ENCODE results near the gene CLNK. TPM values are rescaled to one million over a fixed set of nuclear protein-coding genes. Genes with fewer than 3 reads are reported as not detected.

CLNK gene
- total RNA-seq, 1 experiment from 2014 or later = not detected

DNA sequence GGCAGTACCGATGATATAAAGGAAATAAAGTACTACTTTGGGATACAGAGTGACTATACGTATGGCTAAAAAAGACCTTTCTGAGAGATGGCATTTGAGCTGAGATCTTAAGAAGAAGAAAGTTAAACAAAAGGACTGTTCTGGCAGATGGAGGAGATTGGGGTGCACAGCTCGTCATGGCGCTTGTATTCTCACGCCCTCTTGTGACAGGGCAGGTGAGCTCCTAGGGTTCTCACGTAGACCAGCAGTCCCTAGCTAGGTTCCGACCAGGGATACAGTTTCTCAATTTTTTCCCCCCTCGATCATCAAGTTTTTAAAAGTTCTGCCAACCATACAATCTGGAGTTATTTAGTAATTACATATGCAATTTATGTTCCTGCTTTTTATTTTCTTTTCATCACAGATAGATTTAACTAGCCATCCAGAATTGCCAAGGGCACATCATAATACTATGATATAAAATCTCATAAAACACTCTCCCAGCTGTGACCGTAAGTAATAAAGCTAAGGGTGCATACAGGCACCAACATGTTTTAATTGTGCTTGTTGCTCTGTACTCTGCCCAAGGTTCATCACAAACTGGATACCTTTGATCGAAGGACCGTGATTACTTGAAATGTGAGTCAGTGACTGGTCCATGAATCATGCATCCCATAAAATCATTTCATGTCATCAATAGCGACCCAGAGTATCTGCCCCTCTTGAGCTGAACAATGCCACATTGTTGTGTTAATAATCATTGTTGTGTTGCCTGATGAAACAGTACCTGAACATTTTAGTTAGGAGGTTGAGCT is 157.9 kb downstream of the CLNK start:
- Histone ChIP-seq H3K79me2 (ENCODE audit: low read length) (no peaks in the 10 kb centered on the region), H4K20me1 (ENCODE audit: insufficient read depth, low read depth, low read length) (no peaks in the 10 kb centered on the region), H3K4me2 (ENCODE audit: low read depth, low read length, poor library complexity, severe bottlenecking) (no peak overlapping the region), H3K36me3 (ENCODE audit: insufficient read depth, low read length) (no peaks in the 10 kb centered on the region), H3K9me2 (replicated peaks; ENCODE audit: insufficient read depth, low read length) (no peaks in the 10 kb centered on the region), H3K4me1 (ENCODE audit: low read length) (no peaks in the 10 kb centered on the region), H3K4me3 (ENCODE audit: low read length) (no peak overlapping the region), H2AFZ (ENCODE audit: low read length) (no peak overlapping the region), H3K27ac (ENCODE audit: low read length) (no peak overlapping the region), H3K27me3 (ENCODE audit: low read length) (no peaks in the 10 kb centered on the region), H3K9ac (ENCODE audit: low read length) (no peak overlapping the region), H3K9me3 (ENCODE audit: low read length) (no peaks in the 10 kb centered on the region)
- DNase-seq = no peak

DNA sequence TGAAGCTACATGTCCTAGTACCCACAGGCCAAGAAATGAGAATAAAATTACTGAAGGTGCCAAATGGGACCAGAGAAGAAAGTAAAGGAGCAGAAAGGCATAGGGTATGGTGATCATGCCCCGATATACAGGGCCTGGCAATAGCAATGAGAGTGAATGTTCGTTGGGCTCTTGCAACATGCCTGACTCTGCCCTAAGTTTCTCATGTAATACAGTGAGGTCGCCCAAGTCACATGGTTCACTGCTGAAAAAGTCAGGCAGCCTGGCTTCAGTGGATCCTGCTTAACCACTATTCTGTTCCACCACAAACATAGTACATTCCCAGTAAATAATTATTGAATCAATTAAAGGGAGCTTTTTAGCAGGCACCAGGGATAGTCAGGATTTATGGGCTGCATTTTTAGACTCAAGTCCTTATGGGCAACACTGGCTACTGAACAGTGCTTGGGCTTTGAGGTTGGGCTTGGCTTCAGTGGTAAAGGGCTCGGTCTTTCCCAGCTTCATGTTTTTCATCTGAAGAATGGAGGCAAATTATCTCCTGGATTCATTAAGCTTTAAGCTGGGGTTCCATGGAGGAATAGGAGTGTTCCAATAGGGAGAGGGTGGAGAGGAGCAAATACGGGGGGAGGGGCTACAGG is 160.3 kb downstream of the CLNK start:
- Histone ChIP-seq H3K4me1 (ENCODE audit: low read length) (no peaks in the 10 kb centered on the region), H3K27ac (ENCODE audit: low read length) (no peak overlapping the region), H3K9me2 (replicated peaks; ENCODE audit: insufficient read depth, low read length) (no peaks in the 10 kb centered on the region), H2AFZ (ENCODE audit: low read length) (no peak overlapping the region), H4K20me1 (ENCODE audit: insufficient read depth, low read depth, low read length) (no peaks in the 10 kb centered on the region), H3K9ac (ENCODE audit: low read length) (no peak overlapping the region), H3K4me2 (ENCODE audit: low read depth, low read length, poor library complexity, severe bottlenecking) (no peak overlapping the region), H3K4me3 (ENCODE audit: low read length) (no peak overlapping the region), H3K79me2 (ENCODE audit: low read length) (no peaks in the 10 kb centered on the region), H3K36me3 (ENCODE audit: insufficient read depth, low read length) (no peaks in the 10 kb centered on the region), H3K27me3 (ENCODE audit: low read length) (no peaks in the 10 kb centered on the region), H3K9me3 (ENCODE audit: low read length) (no peaks in the 10 kb centered on the region)
- DNase-seq = no peak

- Histone ChIP-seq H3K27me3 (ENCODE audit: low read length) (no peaks in the 10 kb centered on the region), H3K9me2 (replicated peaks; ENCODE audit: insufficient read depth, low read length) (no peaks in the 10 kb centered on the region), H3K36me3 (ENCODE audit: insufficient read depth, low read length) (no peaks in the 10 kb centered on the region), H3K9ac (ENCODE audit: low read length) (no peak overlapping the region), H4K20me1 (ENCODE audit: insufficient read depth, low read depth, low read length) (no peaks in the 10 kb centered on the region), H3K4me1 (ENCODE audit: low read length) (no peaks in the 10 kb centered on the region), H3K4me2 (ENCODE audit: low read depth, low read length, poor library complexity, severe bottlenecking) (no peak overlapping the region), H3K9me3 (ENCODE audit: low read length) (no peaks in the 10 kb centered on the region), H3K79me2 (ENCODE audit: low read length) (no peaks in the 10 kb centered on the region), H3K4me3 (ENCODE audit: low read length) (no peak overlapping the region), H3K27ac (ENCODE audit: low read length) (no peak overlapping the region), H2AFZ (ENCODE audit: low read length) (no peak overlapping the region)
- no peak for DNase-seq
Measured at GRCh38 chr4:10521424-10521823, 163.1 kb downstream of the CLNK start.

DNA sequence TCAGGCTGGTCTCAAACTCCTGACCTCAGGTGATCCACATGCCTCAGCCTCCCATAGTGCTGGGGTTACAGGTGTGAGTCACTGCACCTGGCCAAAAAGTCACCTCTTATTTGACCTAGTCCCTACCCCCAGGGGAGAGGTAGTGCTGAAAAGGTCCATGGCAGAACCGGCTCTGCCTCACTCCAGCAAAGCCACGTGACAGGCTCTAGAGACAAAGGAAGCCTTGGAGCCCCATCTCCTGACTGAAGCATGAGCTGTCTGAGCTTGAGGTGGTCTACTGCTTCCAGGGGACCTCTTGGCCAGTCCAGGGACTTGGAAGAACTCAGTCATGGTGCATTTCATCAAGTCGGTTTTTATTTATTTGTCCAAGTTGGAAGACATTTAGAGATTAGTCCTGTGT is 174.8 kb downstream of the CLNK start:
- Histone ChIP-seq H3K27ac (ENCODE audit: low read length) (no peak overlapping the region), H3K9me3 (ENCODE audit: low read length) (no peaks in the 10 kb centered on the region), H3K79me2 (ENCODE audit: low read length) (no peaks in the 10 kb centered on the region), H2AFZ (ENCODE audit: low read length) (no peak overlapping the region), H4K20me1 (ENCODE audit: insufficient read depth, low read depth, low read length) (no peaks in the 10 kb centered on the region), H3K4me1 (ENCODE audit: low read length) (no peaks in the 10 kb centered on the region), H3K4me2 (ENCODE audit: low read depth, low read length, poor library complexity, severe bottlenecking) (no peak overlapping the region), H3K4me3 (ENCODE audit: low read length) (no peak overlapping the region), H3K27me3 (ENCODE audit: low read length) (no peaks in the 10 kb centered on the region), H3K9me2 (replicated peaks; ENCODE audit: insufficient read depth, low read length) (no peaks in the 10 kb centered on the region), H3K9ac (ENCODE audit: low read length) (no peak overlapping the region), H3K36me3 (ENCODE audit: insufficient read depth, low read length) (no peaks in the 10 kb centered on the region)
- DNase-seq = no peak

DNA sequence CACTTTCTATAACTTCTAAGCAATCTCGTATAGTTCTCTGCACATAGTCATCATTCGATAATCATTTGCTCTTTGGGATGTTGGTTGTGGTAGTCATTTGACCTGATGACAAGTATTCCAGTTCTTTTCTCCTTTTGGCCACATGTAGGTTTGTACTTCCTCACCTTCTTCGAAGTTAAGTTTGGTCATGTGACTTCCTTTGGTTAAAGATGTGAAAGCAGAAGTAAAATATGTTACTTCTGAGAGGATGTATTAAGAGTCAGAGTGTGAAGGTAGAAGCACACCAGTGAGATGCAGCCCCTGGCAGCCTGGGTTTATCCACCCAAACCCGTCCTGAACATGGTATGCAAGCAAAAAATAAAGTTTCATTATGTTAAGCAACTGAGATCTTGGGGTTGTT is 178.5 kb downstream of the CLNK start:
- peak; percentile 41 for DNase-seq
- H3K36me3 ChIP-seq (ENCODE audit: insufficient read depth, low read length) = no peaks in the 10 kb centered on the region

DNA sequence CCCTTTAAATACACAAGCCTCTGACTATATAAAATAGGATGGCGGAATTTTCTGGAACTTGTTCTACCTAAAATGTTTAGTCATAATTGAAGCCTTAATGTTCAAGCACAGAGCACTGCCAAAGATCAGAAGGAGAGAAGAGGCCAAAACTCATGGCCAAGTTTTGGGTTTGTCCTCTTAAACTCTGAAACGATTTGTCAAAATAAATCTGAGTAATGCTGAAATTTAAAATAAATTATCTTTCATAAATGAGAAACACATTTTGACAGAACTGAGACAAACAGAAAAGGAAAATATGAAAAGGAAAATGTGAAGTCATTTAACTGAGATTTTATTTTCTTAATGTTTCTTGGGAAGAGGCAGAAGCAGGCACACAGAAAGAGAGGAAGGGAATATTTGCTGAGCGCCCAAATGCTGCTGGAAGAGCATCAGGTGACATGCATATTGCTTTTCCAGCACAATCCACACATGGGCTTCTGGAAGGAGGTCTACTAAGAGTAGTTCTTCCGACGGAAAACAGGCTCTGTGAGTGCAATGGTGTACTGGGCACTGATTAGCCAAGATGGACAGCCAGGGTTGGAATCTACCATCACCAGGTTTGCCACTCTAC is 179.9 kb downstream of the CLNK start:
- H3K36me3 ChIP-seq (ENCODE audit: insufficient read depth, low read length) = no peaks in the 10 kb centered on the region
- no peaks in the 10 kb centered on the region for H3K79me2 ChIP-seq (ENCODE audit: low read length)
- no peak overlapping the region for H3K27ac ChIP-seq (ENCODE audit: low read length)
- no peak overlapping the region for H2AFZ ChIP-seq (ENCODE audit: low read length)
- no peak overlapping the region for H3K4me2 ChIP-seq (ENCODE audit: low read depth, low read length, poor library complexity, severe bottlenecking)
- H3K27me3 ChIP-seq (ENCODE audit: low read length) = no peaks in the 10 kb centered on the region
- DNase-seq = no peak
- no peaks in the 10 kb centered on the region for H3K4me1 ChIP-seq (ENCODE audit: low read length)
- no peaks in the 10 kb centered on the region for H4K20me1 ChIP-seq (ENCODE audit: insufficient read depth, low read depth, low read length)
- no peak overlapping the region for H3K4me3 ChIP-seq (ENCODE audit: low read length)
- no peaks in the 10 kb centered on the region for H3K9me2 ChIP-seq (replicated peaks; ENCODE audit: insufficient read depth, low read length)
- no peaks in the 10 kb centered on the region for H3K9me3 ChIP-seq (ENCODE audit: low read length)
- H3K9ac ChIP-seq (ENCODE audit: low read length) = no peak overlapping the region

More for the DNA sequence above, 178.5 kb downstream of the CLNK start:
- Histone ChIP-seq H3K4me3 (ENCODE audit: low read length) (no peak overlapping the region), H3K9me3 (ENCODE audit: low read length) (no peaks in the 10 kb centered on the region), H4K20me1 (ENCODE audit: insufficient read depth, low read depth, low read length) (no peaks in the 10 kb centered on the region), H2AFZ (ENCODE audit: low read length) (no peak overlapping the region), H3K27me3 (ENCODE audit: low read length) (no peaks in the 10 kb centered on the region), H3K4me1 (ENCODE audit: low read length) (no peaks in the 10 kb centered on the region), H3K27ac (ENCODE audit: low read length) (no peak overlapping the region), H3K4me2 (ENCODE audit: low read depth, low read length, poor library complexity, severe bottlenecking) (no peak overlapping the region), H3K9me2 (replicated peaks; ENCODE audit: insufficient read depth, low read length) (no peaks in the 10 kb centered on the region), H3K79me2 (ENCODE audit: low read length) (no peaks in the 10 kb centered on the region), H3K9ac (ENCODE audit: low read length) (no peak overlapping the region)

- Histone ChIP-seq H3K79me2 (ENCODE audit: low read length) (no peaks in the 10 kb centered on the region), H3K4me1 (ENCODE audit: low read length) (no peaks in the 10 kb centered on the region), H3K9me2 (replicated peaks; ENCODE audit: insufficient read depth, low read length) (no peaks in the 10 kb centered on the region), H2AFZ (ENCODE audit: low read length) (no peak overlapping the region), H3K9ac (ENCODE audit: low read length) (no peak overlapping the region), H3K27ac (ENCODE audit: low read length) (no peak overlapping the region), H3K9me3 (ENCODE audit: low read length) (no peaks in the 10 kb centered on the region), H4K20me1 (ENCODE audit: insufficient read depth, low read depth, low read length) (no peaks in the 10 kb centered on the region), H3K4me2 (ENCODE audit: low read depth, low read length, poor library complexity, severe bottlenecking) (no peak overlapping the region), H3K36me3 (ENCODE audit: insufficient read depth, low read length) (no peaks in the 10 kb centered on the region), H3K4me3 (ENCODE audit: low read length) (no peak overlapping the region), H3K27me3 (ENCODE audit: low read length) (no peaks in the 10 kb centered on the region)
- DNase-seq = no peak
Measured at GRCh38 chr4:10502717-10503116, 181.9 kb downstream of the CLNK start.

DNA sequence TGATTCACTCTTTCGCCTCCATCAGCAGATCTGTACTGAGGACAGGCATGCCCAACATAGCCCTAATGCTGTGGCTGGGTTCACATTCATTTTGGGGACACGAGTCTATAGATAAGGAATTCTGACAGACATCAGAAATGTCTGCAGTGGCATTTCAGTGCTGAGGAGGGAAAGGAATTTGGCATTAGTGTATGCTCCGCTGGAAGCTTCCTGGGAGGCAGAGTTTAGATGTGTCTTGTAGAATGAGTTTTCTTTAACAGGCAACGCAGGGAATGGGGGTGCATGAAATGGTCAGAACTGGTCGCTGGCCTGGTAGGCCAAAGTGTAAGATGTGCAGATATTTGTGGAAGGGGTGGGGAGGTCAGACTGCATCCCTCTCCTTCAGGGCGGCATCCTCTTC is 183.8 kb downstream of the CLNK start:
- no peaks in the 10 kb centered on the region for H3K36me3 ChIP-seq (ENCODE audit: insufficient read depth, low read length)
- H3K4me3 ChIP-seq (ENCODE audit: low read length) = no peak overlapping the region
- H3K9me2 ChIP-seq (replicated peaks; ENCODE audit: insufficient read depth, low read length) = no peaks in the 10 kb centered on the region
- no peak overlapping the region for H3K27ac ChIP-seq (ENCODE audit: low read length)
- no peaks in the 10 kb centered on the region for H3K79me2 ChIP-seq (ENCODE audit: low read length)
- no peak overlapping the region for H3K4me2 ChIP-seq (ENCODE audit: low read depth, low read length, poor library complexity, severe bottlenecking)
- H3K27me3 ChIP-seq (ENCODE audit: low read length) = no peaks in the 10 kb centered on the region
- H3K9ac ChIP-seq (ENCODE audit: low read length) = no peak overlapping the region
- H2AFZ ChIP-seq (ENCODE audit: low read length) = no peak overlapping the region
- H4K20me1 ChIP-seq (ENCODE audit: insufficient read depth, low read depth, low read length) = no peaks in the 10 kb centered on the region
- no peak for DNase-seq
- no peaks in the 10 kb centered on the region for H3K4me1 ChIP-seq (ENCODE audit: low read length)
- no peaks in the 10 kb centered on the region for H3K9me3 ChIP-seq (ENCODE audit: low read length)
